HG02571 (cell line): Measurements from ENCODE around the gene TPT1.
"Not testable (repeated sequence)": the region's sequence is repeated elsewhere in the genome, so short reads cannot be mapped to it uniquely, and the experiment has no call there.

Experiments used
- ATAC-seq: cut with Tn5 transposase; IDR thresholded peaks from one replicate; pipeline ENCODE4 v1.9.1; 2021; ENCODE audit warnings: mild to moderate bottlenecking, moderate library complexity; ENCODE audit not compliant: unreplicated experiment

Gene TPT1

GRCh38 chr13:45306966-45307365 is 34.0 kb downstream of the TPT1 start:
- no peak for ATAC-seq

GRCh38 chr13:45305079-45305478 is 35.9 kb downstream of the TPT1 start:
- no peak for ATAC-seq

- no peak for ATAC-seq
Measured at GRCh38 chr13:45303866-45304265, 37.1 kb downstream of the TPT1 start.

GRCh38 chr13:45303026-45303425 is 38.0 kb downstream of the TPT1 start:
- no peak for ATAC-seq

- ATAC-seq: no peak
Measured at GRCh38 chr13:45302507-45302906, 38.5 kb downstream of the TPT1 start.

- no peak for ATAC-seq
Measured at GRCh38 chr13:45301263-45301662, 39.7 kb downstream of the TPT1 start.

GRCh38 chr13:45300190-45300985 is 40.6 kb downstream of the TPT1 start:
- ATAC-seq: no peak

- no peak for ATAC-seq
Measured at GRCh38 chr13:45299194-45299593, 41.8 kb downstream of the TPT1 start.

- not testable (repeated sequence) for ATAC-seq
Measured at GRCh38 chr13:45298550-45298949, 42.4 kb downstream of the TPT1 start.

- ATAC-seq: no peak
Measured at GRCh38 chr13:45298206-45298505, 42.8 kb downstream of the TPT1 start.

- ATAC-seq: no peak
Measured at GRCh38 chr13:45297456-45298205, 43.4 kb downstream of the TPT1 start.

GRCh38 chr13:45296259-45296658 is 44.7 kb downstream of the TPT1 start:
- no peak for ATAC-seq

- ATAC-seq: no peak
Measured at GRCh38 chr13:45295536-45295935, 45.4 kb downstream of the TPT1 start.

- ATAC-seq: no peak
Measured at GRCh38 chr13:45292176-45292575, 48.8 kb downstream of the TPT1 start.

GRCh38 chr13:45289936-45290563 is 50.9 kb downstream of the TPT1 start:
- ATAC-seq: no peak
